IPS-18c (cell line): ENCODE results near the gene ANXA2.
"Not testable (repeated sequence)": the region's sequence is repeated elsewhere in the genome, so short reads cannot be mapped to it uniquely, and the experiment has no call there.

Experiments used
- H3K4me3 ChIP-seq: 2 replicates; pipeline ENCODE4 v1.7.0; 2013; ENCODE audit warnings: low read depth, mild to moderate bottlenecking, low read length, moderate library complexity; ENCODE audit not compliant: insufficient read depth
- H3K9me3 ChIP-seq: one replicate; pipeline ENCODE4 v1.6.1; 2013; ENCODE audit warnings: mild to moderate bottlenecking, low read length, moderate library complexity; ENCODE audit not compliant: control insufficient read depth, insufficient read depth

The ANXA2 gene

DNA sequence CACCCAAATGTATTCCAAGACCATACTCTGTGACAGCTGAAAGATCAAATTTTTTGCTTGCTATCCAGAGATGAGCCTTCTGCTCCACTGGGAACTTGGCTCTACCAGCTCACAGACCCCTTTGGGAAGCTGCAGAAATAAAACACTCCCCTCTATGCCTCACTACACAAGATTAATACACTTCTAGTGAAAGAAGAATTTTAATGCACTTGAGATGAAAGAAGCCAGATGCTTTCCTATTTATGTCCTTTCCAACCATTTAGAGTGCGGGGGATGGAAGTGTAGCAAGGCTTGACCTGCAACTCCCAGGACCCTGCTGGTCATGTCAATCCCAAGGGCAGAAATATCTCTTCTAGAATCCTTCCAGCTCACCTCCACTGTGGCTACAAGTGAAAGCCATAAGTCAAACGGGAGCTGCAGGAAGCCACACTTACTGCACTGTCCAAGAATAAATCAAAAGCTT, 34.7 kb downstream of the ANXA2 start:
- Histone ChIP-seq H3K9me3 (no peaks in the 10 kb centered on the region), H3K4me3 (no peak overlapping the region)

GRCh38 chr15:60362321-60363086, 35.3 kb downstream of the ANXA2 start:
- no peaks in the 10 kb centered on the region for H3K9me3 ChIP-seq
- no peak overlapping the region for H3K4me3 ChIP-seq

DNA sequence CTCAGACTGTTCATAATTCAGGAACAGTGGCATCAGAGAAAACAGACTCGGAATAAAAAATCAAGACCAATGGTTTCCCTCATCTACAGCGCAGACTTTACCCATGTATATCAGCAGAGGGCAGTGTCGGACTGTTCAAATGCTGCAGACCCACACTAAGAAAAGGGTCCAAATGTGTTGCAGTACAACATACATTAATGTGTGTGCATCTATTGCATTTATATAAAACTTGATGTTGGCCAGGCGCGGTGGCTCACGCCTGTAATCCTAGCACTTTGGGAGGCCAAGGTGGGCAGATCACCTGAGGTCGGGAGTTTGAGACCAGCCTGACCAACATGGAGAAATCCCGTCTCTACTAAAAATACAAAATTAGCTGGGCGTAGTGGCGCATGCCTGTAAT, 38.0 kb downstream of the ANXA2 start:
- H3K9me3 ChIP-seq, H3K4me3 ChIP-seq: not testable (repeated sequence)

GRCh38 chr15:60358935-60359682, 38.7 kb downstream of the ANXA2 start:
- Histone ChIP-seq H3K9me3 (no peaks in the 10 kb centered on the region), H3K4me3 (no peak overlapping the region)

- Histone ChIP-seq H3K4me3 (no peak overlapping the region), H3K9me3 (no peaks in the 10 kb centered on the region)
These were observed 41.0 kb downstream of the ANXA2 start for GRCh38 chr15:60356832-60357231.

DNA sequence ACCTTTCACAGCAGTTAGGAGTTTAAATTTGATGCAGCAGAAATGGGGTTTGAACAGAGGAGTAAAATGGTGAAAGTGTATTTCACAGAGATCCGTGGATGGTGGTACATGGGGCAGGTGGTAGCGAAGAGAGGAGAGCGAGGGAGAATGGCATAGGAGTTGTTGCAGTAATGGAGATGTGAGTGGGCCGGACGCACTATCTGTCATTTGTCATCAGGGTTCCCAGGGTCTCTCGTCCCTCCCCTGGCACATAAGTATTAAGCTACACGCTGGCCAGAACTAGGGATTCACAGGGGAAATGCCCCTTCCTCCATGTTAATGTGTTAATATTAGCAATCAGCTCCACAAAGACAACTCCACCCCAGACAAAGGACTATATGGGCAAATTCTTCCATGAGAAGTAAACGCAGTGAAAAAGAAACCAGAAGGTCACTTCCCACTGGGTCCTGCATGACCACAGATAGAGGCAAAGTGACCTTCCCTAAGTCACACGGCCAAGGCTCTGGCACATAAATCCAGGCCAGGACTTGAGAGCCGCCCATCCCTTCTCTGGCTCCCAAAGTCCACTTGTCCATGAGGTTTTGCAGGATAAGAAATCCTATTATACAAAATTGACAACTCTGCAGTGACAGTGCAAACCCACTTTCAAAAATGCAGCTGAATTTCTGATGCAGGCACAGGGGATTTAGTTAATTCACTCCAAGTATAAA, 42.5 kb downstream of the ANXA2 start:
- Histone ChIP-seq H3K9me3 (no peaks in the 10 kb centered on the region), H3K4me3 (no peak overlapping the region)

DNA sequence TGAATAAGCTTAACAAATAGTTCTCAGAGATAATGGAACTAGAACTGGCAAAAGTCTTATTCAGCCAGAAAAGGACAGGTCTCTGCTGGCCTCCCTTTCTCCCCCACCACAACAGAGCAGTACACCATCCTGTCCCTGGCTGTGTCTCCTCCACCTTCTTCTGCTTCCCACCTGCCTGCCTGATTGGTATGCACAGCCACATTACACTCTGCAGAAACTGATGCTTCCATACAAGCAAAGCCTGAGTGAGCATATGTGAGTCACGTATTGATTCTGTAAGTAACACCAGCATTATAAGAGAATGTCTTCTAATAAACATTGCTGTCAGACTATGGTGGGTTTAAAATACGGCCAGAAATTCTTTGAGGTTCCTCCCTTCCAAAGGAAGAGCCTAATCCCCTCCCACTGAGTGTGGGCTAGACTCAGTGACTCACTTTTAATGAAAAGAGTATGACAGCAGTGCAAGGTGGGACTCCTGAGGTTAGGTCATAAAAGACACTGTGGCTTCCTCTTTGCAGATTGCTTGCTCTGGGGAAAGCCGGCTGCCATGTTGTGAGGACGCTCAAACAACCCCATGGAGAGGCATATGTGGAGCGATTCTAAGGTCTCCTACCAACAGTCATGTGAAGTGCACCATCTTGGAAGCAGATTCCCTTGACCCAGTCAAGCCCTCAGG, 44.4 kb downstream of the ANXA2 start:
- Histone ChIP-seq H3K9me3 (no peaks in the 10 kb centered on the region), H3K4me3 (no peak overlapping the region)

- Histone ChIP-seq H3K4me3 (no peak overlapping the region), H3K9me3 (no peaks in the 10 kb centered on the region)
These were observed 45.3 kb downstream of the ANXA2 start for GRCh38 chr15:60352525-60352924.

DNA sequence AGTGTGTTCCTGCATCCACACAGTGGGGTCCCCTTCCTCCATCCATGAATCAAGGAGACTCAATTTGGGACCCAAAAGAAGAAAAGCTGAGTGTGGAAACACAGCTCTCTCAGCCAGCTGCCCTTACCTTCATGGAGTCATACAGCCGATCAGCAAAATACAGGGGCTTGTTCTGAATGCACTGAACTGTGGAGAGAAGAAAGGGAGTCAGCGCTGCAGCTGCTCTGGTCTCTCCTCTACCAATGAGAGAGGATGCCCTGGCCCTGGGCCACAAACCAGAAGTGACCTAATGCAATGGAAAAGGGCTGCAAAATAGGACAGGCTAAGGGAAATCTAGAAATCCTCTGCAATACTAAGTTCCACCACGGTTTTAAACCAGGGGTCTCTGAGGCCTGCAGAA, 46.7 kb downstream of the ANXA2 start:
- no peak overlapping the region for H3K4me3 ChIP-seq
- H3K9me3 ChIP-seq: no peaks in the 10 kb centered on the region

GRCh38 chr15:60350108-60350507, 47.7 kb downstream of the ANXA2 start:
- H3K9me3 ChIP-seq: no peaks in the 10 kb centered on the region
- no peak overlapping the region for H3K4me3 ChIP-seq

DNA sequence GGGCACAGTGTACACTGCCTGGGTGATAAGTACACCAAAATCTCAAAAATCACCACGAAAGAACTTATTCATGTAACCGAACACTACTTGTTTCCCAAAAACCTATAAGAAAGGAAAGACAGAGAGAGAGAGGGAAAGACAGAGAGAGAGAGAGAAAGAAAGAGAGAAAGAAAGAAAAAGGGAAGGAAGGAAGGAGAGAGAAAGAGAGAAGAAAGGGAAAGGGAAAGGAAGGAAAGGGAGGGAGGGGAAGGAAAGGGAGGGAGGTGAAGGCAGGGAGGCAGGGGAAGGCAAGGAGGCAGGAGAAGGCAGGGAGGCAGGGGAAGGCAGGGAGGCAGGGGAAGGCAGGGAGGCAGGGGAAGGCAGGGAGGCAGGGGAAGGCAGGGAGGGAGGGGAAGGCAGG, 48.2 kb downstream of the ANXA2 start:
- Histone ChIP-seq H3K9me3 (no peaks in the 10 kb centered on the region), H3K4me3 (no peak overlapping the region)

DNA sequence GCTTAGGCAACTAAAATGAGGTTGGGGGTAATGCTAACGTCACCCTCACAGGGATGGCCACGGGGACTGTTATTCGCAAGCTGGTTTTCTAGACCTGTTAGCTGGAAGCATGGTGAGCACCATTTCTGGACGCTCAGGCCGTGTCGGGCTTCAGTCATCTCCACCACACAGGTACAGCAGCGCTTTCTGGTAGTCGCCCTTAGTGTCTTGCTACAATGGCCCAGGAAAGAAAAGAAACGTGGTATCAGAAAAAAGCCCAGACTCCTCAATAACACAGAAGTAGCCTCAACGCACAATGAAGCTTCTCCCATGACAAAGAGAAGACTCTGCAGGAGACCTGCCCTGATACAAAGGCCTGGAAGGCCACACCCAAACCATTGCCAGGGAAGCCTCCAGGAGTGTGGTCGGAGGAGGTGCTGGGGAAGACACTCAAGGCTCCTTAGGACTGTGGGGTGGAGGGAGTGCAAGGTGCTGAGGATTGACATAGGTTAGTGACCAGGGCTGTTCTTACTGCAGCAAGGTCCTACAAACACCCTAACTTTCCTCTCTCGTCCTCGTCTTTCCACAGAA, 50.2 kb downstream of the ANXA2 start:
- no peak overlapping the region for H3K4me3 ChIP-seq
- no peaks in the 10 kb centered on the region for H3K9me3 ChIP-seq

DNA sequence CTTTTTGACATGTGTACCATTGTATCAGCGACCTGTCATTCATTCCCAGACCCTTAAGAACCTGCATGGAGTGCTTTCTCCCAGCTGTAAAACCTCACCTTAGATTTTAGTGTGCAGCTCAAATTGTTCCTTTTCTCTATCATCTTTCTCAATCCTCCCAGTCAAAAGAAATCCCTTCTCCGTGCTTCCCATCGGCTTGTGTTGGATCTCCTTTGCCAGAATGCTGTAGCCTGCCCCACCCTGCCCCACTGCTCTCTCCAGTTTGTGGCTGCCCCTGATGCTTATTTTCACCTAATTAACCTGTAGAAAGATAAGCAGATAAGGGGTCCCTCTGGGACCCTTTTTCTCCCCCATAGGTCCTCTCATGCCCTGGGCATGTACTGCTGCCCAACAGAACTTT, 51.1 kb downstream of the ANXA2 start:
- Histone ChIP-seq H3K9me3 (no peaks in the 10 kb centered on the region), H3K4me3 (no peak overlapping the region)

GRCh38 chr15:60346077-60346476, 51.7 kb downstream of the ANXA2 start:
- H3K9me3 ChIP-seq: no peaks in the 10 kb centered on the region
- H3K4me3 ChIP-seq: no peak overlapping the region

DNA sequence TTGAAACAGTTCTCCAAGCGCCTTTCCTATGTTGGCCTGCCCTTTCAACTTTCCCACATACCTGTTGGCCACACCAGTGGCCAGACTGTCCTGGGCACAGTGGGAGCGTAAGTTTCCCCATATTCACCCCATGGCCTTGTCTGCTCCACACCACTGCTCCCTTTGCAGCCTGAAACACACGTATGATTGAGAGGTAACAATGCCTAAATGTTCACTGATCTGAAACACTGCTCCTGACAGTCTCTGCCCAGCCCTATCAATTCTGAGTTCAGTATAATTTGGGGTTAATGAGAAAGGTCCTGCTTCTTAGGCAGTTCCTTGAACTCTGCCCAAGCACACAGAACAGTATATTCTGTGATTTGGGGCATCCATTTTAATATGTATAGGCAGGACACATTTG, 52.2 kb downstream of the ANXA2 start:
- no peaks in the 10 kb centered on the region for H3K9me3 ChIP-seq
- H3K4me3 ChIP-seq: no peak overlapping the region

- H3K9me3 ChIP-seq: no peaks in the 10 kb centered on the region
- no peak overlapping the region for H3K4me3 ChIP-seq
These were observed 52.8 kb downstream of the ANXA2 start for GRCh38 chr15:60344987-60345386.

DNA sequence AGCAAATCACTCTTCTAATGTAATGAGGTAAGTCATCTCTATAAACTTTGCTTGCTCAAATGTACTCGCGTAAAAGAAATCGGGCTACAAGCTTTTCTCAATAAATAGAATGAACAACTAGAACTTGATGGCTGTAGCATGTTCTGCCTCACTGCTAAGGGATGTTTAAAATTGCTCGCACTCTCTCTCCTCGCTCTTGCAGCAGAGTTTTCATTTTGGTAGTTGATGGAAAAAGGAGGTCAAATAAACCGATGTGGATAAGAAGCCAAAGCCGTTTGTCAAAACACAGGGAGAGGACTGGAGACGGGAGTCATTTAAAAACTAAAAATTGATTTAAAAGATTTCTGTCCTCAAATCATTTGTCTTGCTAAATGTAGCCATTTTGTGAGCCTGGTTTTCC, 53.3 kb downstream of the ANXA2 start:
- no peaks in the 10 kb centered on the region for H3K9me3 ChIP-seq
- H3K4me3 ChIP-seq: no peak overlapping the region
